HG03342 (cell line): Measurements from ENCODE around the gene TGM2.
A peak's percentile ranks its signal among the peaks of the same experiment; 100 is the strongest.
"Not testable (repeated sequence)": the region's sequence is repeated elsewhere in the genome, so short reads cannot be mapped to it uniquely, and the experiment has no call there.

Experiments
- ATAC-seq: cut with Tn5 transposase; IDR thresholded peaks from one replicate; pipeline ENCODE4 v1.9.1; 2021; ENCODE audit warnings: mild to moderate bottlenecking, moderate library complexity; ENCODE audit not compliant: unreplicated experiment

Gene TGM2

GRCh38 chr20:38104285-38104684, 60.8 kb downstream of the TGM2 start:
- ATAC-seq = no peak

- not testable (repeated sequence) for ATAC-seq
Measured at GRCh38 chr20:38102206-38102605, 62.9 kb downstream of the TGM2 start.

- ATAC-seq = no peak
Measured at GRCh38 chr20:38098952-38099351, 66.1 kb downstream of the TGM2 start.

GRCh38 chr20:38095017-38095686, 69.9 kb downstream of the TGM2 start:
- ATAC-seq = no peak

GRCh38 chr20:38094373-38094891, 70.6 kb downstream of the TGM2 start:
- peak; percentile 67 for ATAC-seq

- no peak for ATAC-seq
Measured at GRCh38 chr20:38093641-38094077, 71.4 kb downstream of the TGM2 start.

- no peak for ATAC-seq
Measured at GRCh38 chr20:38092915-38093314, 72.2 kb downstream of the TGM2 start.

- ATAC-seq = no peak
Measured at GRCh38 chr20:38092260-38092857, 72.7 kb downstream of the TGM2 start.

- no peak for ATAC-seq
Measured at GRCh38 chr20:38091441-38092216, 73.4 kb downstream of the TGM2 start.

GRCh38 chr20:38090061-38090460, 75.0 kb downstream of the TGM2 start:
- no peak for ATAC-seq

GRCh38 chr20:38089500-38089899, 75.6 kb downstream of the TGM2 start:
- no peak for ATAC-seq

- no peak for ATAC-seq
Measured at GRCh38 chr20:38085026-38085425, 80.0 kb downstream of the TGM2 start.

- no peak for ATAC-seq
Measured at GRCh38 chr20:38084425-38084951, 80.6 kb downstream of the TGM2 start.

- ATAC-seq = no peak
Measured at GRCh38 chr20:38083338-38084048, 81.6 kb downstream of the TGM2 start.

GRCh38 chr20:38082894-38083293, 82.2 kb downstream of the TGM2 start:
- no peak for ATAC-seq

GRCh38 chr20:38081575-38081974, 83.5 kb downstream of the TGM2 start:
- no peak for ATAC-seq

GRCh38 chr20:38079353-38079752, 85.7 kb downstream of the TGM2 start:
- ATAC-seq = no peak

- ATAC-seq = no peak
Measured at GRCh38 chr20:38078084-38078483, 87.0 kb downstream of the TGM2 start.
